ENCODE data around the gene NT5DC2.
A peak's percentile ranks its signal among the peaks of the same experiment; 100 is the strongest.

Gene NT5DC2

GRCh38 chr3:52546111-52546901 lies 12.6 kb upstream of the NT5DC2 start:
- Mint-ChIP-seq H3K9me3 (no peaks in the 10 kb centered on the region), H3K27ac (no peak overlapping the region), H3K36me3 (ENCODE audit: low read depth) (peaks cover 42% of the 10 kb centered on the region), H3K4me1 (ENCODE audit: low read depth) (no peaks in the 10 kb centered on the region), H3K27me3 (no peaks in the 10 kb centered on the region), H3K4me3 (no peak overlapping the region)

- H3K27ac Mint-ChIP-seq: no peak overlapping the region
- peaks cover 4% of the 10 kb centered on the region for H3K4me1 Mint-ChIP-seq (ENCODE audit: low read depth)
- H3K4me3 Mint-ChIP-seq: no peak overlapping the region
- H3K9me3 Mint-ChIP-seq: no peaks in the 10 kb centered on the region
- peaks cover 47% of the 10 kb centered on the region for H3K36me3 Mint-ChIP-seq (ENCODE audit: low read depth)
- no peaks in the 10 kb centered on the region for H3K27me3 Mint-ChIP-seq
Measured at GRCh38 chr3:52544937-52545336, 11.3 kb upstream of the NT5DC2 start.

- Mint-ChIP-seq H3K27ac (peak overlapping the region; percentile 23), H3K4me3 (no peak overlapping the region), H3K9me3 (no peaks in the 10 kb centered on the region), H3K4me1 (ENCODE audit: low read depth) (peaks cover 30% of the 10 kb centered on the region), H3K36me3 (ENCODE audit: low read depth) (peaks cover 62% of the 10 kb centered on the region), H3K27me3 (no peaks in the 10 kb centered on the region)
Measured at GRCh38 chr3:52541050-52541449, 7.4 kb upstream of the NT5DC2 start.

GRCh38 chr3:52539010-52539653 lies 5.5 kb upstream of the NT5DC2 start:
- Mint-ChIP-seq H3K27me3 (no peaks in the 10 kb centered on the region), H3K36me3 (ENCODE audit: low read depth) (peaks cover 49% of the 10 kb centered on the region), H3K27ac (peak overlapping the region; percentile 40), H3K4me3 (peak overlapping the region; percentile 60), H3K4me1 (ENCODE audit: low read depth) (peaks cover 40% of the 10 kb centered on the region), H3K9me3 (no peaks in the 10 kb centered on the region)

GRCh38 chr3:52537726-52538421 lies 4.2 kb upstream of the NT5DC2 start:
- Mint-ChIP-seq H3K36me3 (ENCODE audit: low read depth) (peaks cover 49% of the 10 kb centered on the region), H3K27me3 (no peaks in the 10 kb centered on the region), H3K27ac (peak overlapping the region; percentile 98), H3K9me3 (no peaks in the 10 kb centered on the region), H3K4me1 (ENCODE audit: low read depth) (peaks cover 40% of the 10 kb centered on the region), H3K4me3 (peak overlapping the region; percentile 100)

GRCh38 chr3:52537165-52537620 lies 3.5 kb upstream of the NT5DC2 start:
- Mint-ChIP-seq H3K4me3 (peak overlapping the region; percentile 100), H3K36me3 (ENCODE audit: low read depth) (peaks cover 49% of the 10 kb centered on the region), H3K27me3 (no peaks in the 10 kb centered on the region), H3K4me1 (ENCODE audit: low read depth) (peaks cover 45% of the 10 kb centered on the region), H3K9me3 (no peaks in the 10 kb centered on the region), H3K27ac (peak overlapping the region; percentile 98)

- Mint-ChIP-seq H3K27me3 (no peaks in the 10 kb centered on the region), H3K4me1 (ENCODE audit: low read depth) (peaks cover 48% of the 10 kb centered on the region), H3K36me3 (ENCODE audit: low read depth) (peaks cover 45% of the 10 kb centered on the region), H3K9me3 (no peaks in the 10 kb centered on the region), H3K27ac (peak within 1 kb of the TSS; percentile 98), H3K4me3 (peak within 1 kb of the TSS; percentile 100)
Measured at GRCh38 chr3:52536369-52537164, 2.9 kb upstream of the NT5DC2 start, which contains the start of gene UQCC5. UQCC5 (plus strand) TSS chr3:52536605; CDS start chr3:52536756, 151 bp downstream.

GRCh38 chr3:52536112-52536368 lies 2.4 kb upstream of the NT5DC2 start:
- peaks cover 47% of the 10 kb centered on the region for H3K4me1 Mint-ChIP-seq (ENCODE audit: low read depth)
- peak overlapping the region; percentile 100 for H3K4me3 Mint-ChIP-seq
- no peaks in the 10 kb centered on the region for H3K27me3 Mint-ChIP-seq
- H3K36me3 Mint-ChIP-seq (ENCODE audit: low read depth): peaks cover 40% of the 10 kb centered on the region
- H3K9me3 Mint-ChIP-seq: no peaks in the 10 kb centered on the region
- H3K27ac Mint-ChIP-seq: peak overlapping the region; percentile 16

GRCh38 chr3:52535411-52536111 lies 1.9 kb upstream of the NT5DC2 start:
- peaks cover 35% of the 10 kb centered on the region for H3K36me3 Mint-ChIP-seq (ENCODE audit: low read depth)
- H3K4me3 Mint-ChIP-seq: peak overlapping the region; percentile 79
- H3K9me3 Mint-ChIP-seq: no peaks in the 10 kb centered on the region
- H3K4me1 Mint-ChIP-seq (ENCODE audit: low read depth): peaks cover 44% of the 10 kb centered on the region
- H3K27ac Mint-ChIP-seq: no peak overlapping the region
- H3K27me3 Mint-ChIP-seq: no peaks in the 10 kb centered on the region

- no peaks in the 10 kb centered on the region for H3K27me3 Mint-ChIP-seq
- H3K27ac Mint-ChIP-seq: peak overlapping the region; percentile 80
- H3K36me3 Mint-ChIP-seq (ENCODE audit: low read depth): peaks cover 25% of the 10 kb centered on the region
- H3K9me3 Mint-ChIP-seq: no peaks in the 10 kb centered on the region
- peak overlapping the region; percentile 79 for H3K4me3 Mint-ChIP-seq
- peaks cover 44% of the 10 kb centered on the region for H3K4me1 Mint-ChIP-seq (ENCODE audit: low read depth)
Measured at GRCh38 chr3:52534281-52535183, 875 bp upstream of the NT5DC2 start.

GRCh38 chr3:52532838-52533622 lies 627 bp downstream of the NT5DC2 start:
- H3K9me3 Mint-ChIP-seq: no peaks in the 10 kb centered on the region
- no peaks in the 10 kb centered on the region for H3K27me3 Mint-ChIP-seq
- peaks cover 29% of the 10 kb centered on the region for H3K4me1 Mint-ChIP-seq (ENCODE audit: low read depth)
- peak overlapping the region; percentile 87 for H3K4me3 Mint-ChIP-seq
- peaks cover 16% of the 10 kb centered on the region for H3K36me3 Mint-ChIP-seq (ENCODE audit: low read depth)
- H3K27ac Mint-ChIP-seq: peak overlapping the region; percentile 45

- Mint-ChIP-seq H3K36me3 (ENCODE audit: low read depth) (peaks cover 13% of the 10 kb centered on the region), H3K4me1 (ENCODE audit: low read depth) (peaks cover 23% of the 10 kb centered on the region), H3K9me3 (no peaks in the 10 kb centered on the region), H3K27ac (peak overlapping the region; percentile 45), H3K27me3 (no peaks in the 10 kb centered on the region), H3K4me3 (peak overlapping the region; percentile 87)
Measured at GRCh38 chr3:52532517-52532837, 1.2 kb downstream of the NT5DC2 start.

Data from stimulated activated naive CD8-positive, alpha-beta T cell treated with anti-CD3 and anti-CD28 coated beads, Interleukin-15, Interleukin-2, amounts not matched to agents 100 ng/mL and 50 ng/mL, for 24 hours (primary cell).